ENCODE results near the gene C1QL4. TPM values are rescaled to one million over a fixed set of nuclear protein-coding genes. Genes with fewer than 3 reads are reported as not detected.

The C1QL4 gene
- total RNA-seq, 2 donors from 2014 or later: 1.3 TPM; not detected in 1

- intact Hi-C loops (cut with DNase I): no loop called here
- TF ChIP-seq CTCF (IDR thresholded peaks at IDR 0.05) (peak in 2 of 4 experiments; percentile 15), POLR2A (IDR thresholded peaks at IDR 0.05) (no peak)
- no peak for DNase-seq (ENCODE audit: low spot score)
- no peaks in the 10 kb centered on the region for H3K9me3 ChIP-seq
- H3K4me3 ChIP-seq: no peak overlapping the region
- 48% methylated on average over 6 of the region's 6 CpGs for WGBS
- H3K27me3 ChIP-seq (replicated peaks; ENCODE audit: insufficient read depth): no peaks in the 10 kb centered on the region
- H3K27ac ChIP-seq: peak overlapping the region in 1 of 2 donors; percentile 4
- H3K36me3 ChIP-seq: no peaks in the 10 kb centered on the region
- no peaks in the 10 kb centered on the region for H3K4me1 ChIP-seq (replicated peaks)
Measured at GRCh38 chr12:49369411-49370145, 32.6 kb upstream of the C1QL4 start.

- no peak for TF ChIP-seq CTCF (IDR thresholded peaks at IDR 0.05)
- no peak for TF ChIP-seq POLR2A (IDR thresholded peaks at IDR 0.05)
- no peak for TF ChIP-seq POLR2AphosphoS5 (IDR thresholded peaks at IDR 0.05)
- Histone ChIP-seq H3K27me3 (replicated peaks; ENCODE audit: insufficient read depth) (no peaks in the 10 kb centered on the region), H3K4me3 (peak overlapping the region; percentile 74 to 86), H3K4me1 (replicated peaks) (no peaks in the 10 kb centered on the region), H3K9me3 (no peaks in the 10 kb centered on the region), H3K36me3 (no peaks in the 10 kb centered on the region), H3K27ac (peak overlapping the region; percentile 86 to 94)
- intact Hi-C loops (cut with DNase I): no loop called here
- WGBS: 11% methylated on average over 3 of the region's 3 CpGs
- DNase-seq (ENCODE audit: low spot score): no peak
Measured at GRCh38 chr12:49368240-49368600, 31.2 kb upstream of the C1QL4 start.

- no peak for DNase-seq (ENCODE audit: low spot score)
- intact Hi-C loops (cut with DNase I): no loop called here
- Histone ChIP-seq H3K4me3 (peak within 1 kb of the TSS; percentile 74 to 86), H3K4me1 (replicated peaks) (no peaks in the 10 kb centered on the region), H3K27me3 (replicated peaks; ENCODE audit: insufficient read depth) (no peaks in the 10 kb centered on the region), H3K36me3 (no peaks in the 10 kb centered on the region), H3K9me3 (no peaks in the 10 kb centered on the region), H3K27ac (peak within 1 kb of the TSS; percentile 86 to 94)
- TF ChIP-seq CTCF (IDR thresholded peaks at IDR 0.05): no peak
- peak; percentile 7 for TF ChIP-seq POLR2A (IDR thresholded peaks at IDR 0.05)
- no peak for TF ChIP-seq POLR2AphosphoS5 (IDR thresholded peaks at IDR 0.05)
- WGBS: 1% methylated on average over 50 of the region's 52 CpGs
Measured at GRCh38 chr12:49367381-49368239, 30.6 kb upstream of the C1QL4 start, which contains the start of gene SPATS2. Gene SPATS2 (plus strand): TSS chr12:49367462. CDS start chr12:49461013, 93,551 bp downstream.

GRCh38 chr12:49366652-49367380 is 29.8 kb upstream of the C1QL4 start:
- Histone ChIP-seq H3K4me3 (peak overlapping the region; percentile 74 to 86), H3K27me3 (replicated peaks; ENCODE audit: insufficient read depth) (no peaks in the 10 kb centered on the region), H3K9me3 (no peaks in the 10 kb centered on the region), H3K27ac (peak overlapping the region; percentile 86 to 94), H3K36me3 (no peaks in the 10 kb centered on the region), H3K4me1 (replicated peaks) (no peaks in the 10 kb centered on the region)
- intact Hi-C loops (cut with DNase I): no loop called here
- 0% methylated on average over 33 of the region's 97 CpGs for WGBS
- peak; percentile 91 for DNase-seq (ENCODE audit: low spot score)
- TF ChIP-seq POLR2AphosphoS5 (IDR thresholded peaks at IDR 0.05) (no peak), POLR2A (IDR thresholded peaks at IDR 0.05) (peak; percentile 73), CTCF (IDR thresholded peaks at IDR 0.05) (peak in 3 of 4 experiments; percentile 21 to 57 (median 38))
